ENCODE measurements around the gene SCAANT1.

SCAANT1 gene

GRCh38 chr3:63863150-63864007 lies 48.8 kb downstream of the SCAANT1 start, which contains the start of the genes ATXN7 and THOC7:
ATXN7 (plus strand) TSS chr3:63863867; CDS start chr3:63912599, 48,732 bp downstream.
THOC7 (minus strand) TSS chr3:63863805; CDS start chr3:63863790, 15 bp downstream.
- Histone ChIP-seq H2AFZ (ENCODE audit: low read depth, low read length) (peak within 1 kb of the TSS; percentile 93), H3K36me3 (replicated peaks; ENCODE audit: low read depth, low read length) (peaks cover 11% of the 10 kb centered on the region), H3K4me1 (ENCODE audit: low read length) (peaks cover 20% of the 10 kb centered on the region), H3K9ac (ENCODE audit: low read length) (peak within 1 kb of the TSS; percentile 99), H3K27me3 (ENCODE audit: low read depth, low read length) (no peaks in the 10 kb centered on the region), H3K27ac (ENCODE audit: low read length) (peak within 1 kb of the TSS; percentile 71), H3K9me3 (ENCODE audit: insufficient read depth, low read length) (no peaks in the 10 kb centered on the region), H3K79me2 (ENCODE audit: low read length) (peaks cover 97% of the 10 kb centered on the region), H3K4me3 (ENCODE audit: low read length) (peak within 1 kb of the TSS; percentile 99), H4K20me1 (ENCODE audit: insufficient read depth, low read length) (peaks cover 10% of the 10 kb centered on the region), H3K4me2 (ENCODE audit: low read length) (peak within 1 kb of the TSS; percentile 97)
- no peak for TF ChIP-seq EZH2phosphoT487 (IDR thresholded peaks at IDR 0.05; ENCODE audit: low read depth)
- TF ChIP-seq, protein P1, sequence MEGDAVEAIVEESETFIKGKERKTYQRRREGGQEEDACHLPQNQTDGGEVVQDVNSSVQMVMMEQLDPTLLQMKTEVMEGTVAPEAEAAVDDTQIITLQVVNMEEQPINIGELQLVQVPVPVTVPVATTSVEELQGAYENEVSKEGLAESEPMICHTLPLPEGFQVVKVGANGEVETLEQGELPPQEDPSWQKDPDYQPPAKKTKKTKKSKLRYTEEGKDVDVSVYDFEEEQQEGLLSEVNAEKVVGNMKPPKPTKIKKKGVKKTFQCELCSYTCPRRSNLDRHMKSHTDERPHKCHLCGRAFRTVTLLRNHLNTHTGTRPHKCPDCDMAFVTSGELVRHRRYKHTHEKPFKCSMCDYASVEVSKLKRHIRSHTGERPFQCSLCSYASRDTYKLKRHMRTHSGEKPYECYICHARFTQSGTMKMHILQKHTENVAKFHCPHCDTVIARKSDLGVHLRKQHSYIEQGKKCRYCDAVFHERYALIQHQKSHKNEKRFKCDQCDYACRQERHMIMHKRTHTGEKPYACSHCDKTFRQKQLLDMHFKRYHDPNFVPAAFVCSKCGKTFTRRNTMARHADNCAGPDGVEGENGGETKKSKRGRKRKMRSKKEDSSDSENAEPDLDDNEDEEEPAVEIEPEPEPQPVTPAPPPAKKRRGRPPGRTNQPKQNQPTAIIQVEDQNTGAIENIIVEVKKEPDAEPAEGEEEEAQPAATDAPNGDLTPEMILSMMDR (IDR thresholded peaks at IDR 0.05; ENCODE audit: low read depth, low read length) = no peak

DNA sequence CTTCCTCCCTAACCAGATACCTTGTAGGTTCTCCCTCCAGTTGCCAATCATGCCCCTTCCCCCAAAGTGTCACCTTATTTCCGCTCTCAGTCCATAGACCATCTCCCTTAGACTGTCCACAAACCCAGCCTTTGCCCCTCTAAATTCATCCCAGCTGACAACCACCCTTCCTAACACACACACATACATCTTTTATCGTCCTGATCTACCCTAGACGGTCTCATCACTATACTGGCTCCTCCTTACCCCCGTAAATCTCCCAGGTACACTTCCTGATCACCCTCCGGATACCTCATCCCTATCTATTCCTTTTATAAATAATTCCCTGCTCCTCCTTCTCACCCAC lies 49.4 kb downstream of the SCAANT1 start:
- Histone ChIP-seq H3K9ac (ENCODE audit: low read length) (peak overlapping the region; percentile 99), H3K79me2 (ENCODE audit: low read length) (peaks cover 97% of the 10 kb centered on the region), H3K27me3 (ENCODE audit: low read depth, low read length) (no peaks in the 10 kb centered on the region), H3K27ac (ENCODE audit: low read length) (peak overlapping the region; percentile 70), H2AFZ (ENCODE audit: low read depth, low read length) (peak overlapping the region; percentile 93; the same call in 1 of the 2 replicates), H4K20me1 (ENCODE audit: insufficient read depth, low read length) (peaks cover 11% of the 10 kb centered on the region; the same call in 1 of the 2 replicates), H3K36me3 (replicated peaks; ENCODE audit: low read depth, low read length) (peaks cover 5% of the 10 kb centered on the region), H3K4me2 (ENCODE audit: low read length) (peak overlapping the region; percentile 97), H3K4me3 (ENCODE audit: low read length) (peak overlapping the region; percentile 99), H3K4me1 (ENCODE audit: low read length) (peaks cover 14% of the 10 kb centered on the region), H3K9me3 (ENCODE audit: insufficient read depth, low read length) (no peaks in the 10 kb centered on the region)
- no peak for TF ChIP-seq EZH2phosphoT487 (IDR thresholded peaks at IDR 0.05; ENCODE audit: low read depth)
- TF ChIP-seq, protein P1 (IDR thresholded peaks at IDR 0.05; ENCODE audit: low read depth, low read length) = no peak
